ENCODE results near the gene METTL23. TPM values are rescaled to one million over a fixed set of nuclear protein-coding genes. Genes with fewer than 3 reads are reported as not detected.

Gene METTL23
- total and polyA plus RNA-seq, 2 donors (not counting 3 experiments of a cell fraction or from before 2014, with no cell fraction given) = 19.5 to 33.4 TPM

DNA sequence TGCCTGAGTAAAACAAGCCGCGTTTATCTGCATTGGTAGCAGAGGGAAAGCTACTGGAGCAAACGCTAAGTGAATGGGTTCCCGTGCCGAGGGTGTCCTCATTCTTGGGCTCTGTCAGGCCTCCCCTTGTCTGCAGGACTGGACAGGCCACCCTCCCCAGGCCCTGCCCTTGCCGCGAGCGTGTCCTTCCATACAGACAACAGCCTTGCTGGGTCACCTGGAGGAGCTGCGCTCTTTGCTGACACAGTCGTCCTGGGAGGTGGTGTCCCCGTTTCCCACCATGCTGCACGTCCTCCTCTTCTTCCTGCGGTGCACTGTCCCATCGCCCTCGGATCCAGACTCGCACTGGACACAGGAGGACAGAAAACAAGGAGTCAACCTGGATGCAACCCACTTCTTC, 8.1 kb upstream of the METTL23 start:
- Histone ChIP-seq H3K9me3 (replicated peaks; ENCODE audit: control insufficient read depth, insufficient read depth, low read length) (no peaks in the 10 kb centered on the region), H3K4me3 (replicated peaks in 1 of 3; ENCODE audit: insufficient read depth in 1 of 3, low read depth in 1 of 3, low read length in 3 of 3) (no peak overlapping the region), H3K9me1 (replicated peaks; ENCODE audit: control insufficient read depth, extremely low read depth, insufficient read depth, low read length) (no peaks in the 10 kb centered on the region), H3K4me2 (ENCODE audit: insufficient read depth, low read length) (no peak overlapping the region), H4K20me1 (replicated peaks; ENCODE audit: control insufficient read depth, extremely low read depth, insufficient read depth, low read length) (no peaks in the 10 kb centered on the region), H3K27me3 (ENCODE audit: control insufficient read depth in 2 of 2, insufficient read depth in 2 of 2, low read length in 2 of 2) (no peaks in the 10 kb centered on the region), H3K27ac (ENCODE audit: insufficient read depth, low read depth, low read length) (no peak overlapping the region), H3K36me3 (ENCODE audit: control insufficient read depth in 2 of 2, extremely low read depth in 1 of 2, insufficient read depth in 2 of 2, low read length in 2 of 2) (peaks cover 27 to 42% of the 10 kb centered on the region in 2 experiments), H3K4me1 (ENCODE audit: control insufficient read depth, extremely low read depth, insufficient read depth, low read length) (peaks cover 5% of the 10 kb centered on the region), H3K9ac (replicated peaks; ENCODE audit: extremely low read depth, insufficient read depth, low read length) (no peak overlapping the region), H3K79me2 (ENCODE audit: control insufficient read depth, insufficient read depth, low read length) (peaks cover 21% of the 10 kb centered on the region), H2AFZ (ENCODE audit: low read depth, low read length) (no peak overlapping the region)
- dilution Hi-C loops (cut with MboI; ENCODE audit: extremely low pct_ligation_motif_present, low sequenced_read_pairs) = no loop called here
- BruUV-seq (replicated peaks) = no TSS peak
- no peak for DNase-seq (ENCODE audit: low read depth, low spot score)
- intact Hi-C loops (cut with micrococcal nuclease) = loop anchor here (10.0 kb wide), 1 partner anchor 194 kb away; no protein-coding TSS in a partner anchor
- ChIA-PET POLR2A (no interaction called here), CTCF (interaction anchor here (1.1 to 4.7 kb wide), 2 partner anchors 11 to 37 kb away, joined by 3 to 30 read pairs; no protein-coding TSS in a partner anchor)
- TF ChIP-seq MYC (IDR thresholded peaks at IDR 0.05; ENCODE audit: low read depth, low read length) (no peak), JUN (IDR thresholded peaks at IDR 0.05; ENCODE audit: borderline replicate concordance, insufficient read depth, insufficient read length, low read depth) (no peak), POLR2AphosphoS5 (IDR thresholded peaks at IDR 0.05; ENCODE audit: insufficient read depth, low read depth, low read length) (no peak), POLR2A (IDR thresholded peaks at IDR 0.05; ENCODE audit: low read depth, low read length) (no peak), GATA2 (IDR thresholded peaks at IDR 0.05; ENCODE audit: insufficient read depth, insufficient read length, low read depth, low read length) (no peak), EZH2 (IDR thresholded peaks at IDR 0.05; ENCODE audit: borderline replicate concordance, low read depth, low read length, severe bottlenecking) (no peak), FOS (IDR thresholded peaks at IDR 0.05; ENCODE audit: borderline replicate concordance, insufficient read depth, low read length) (no peak)
- TF ChIP-seq, protein P1, sequence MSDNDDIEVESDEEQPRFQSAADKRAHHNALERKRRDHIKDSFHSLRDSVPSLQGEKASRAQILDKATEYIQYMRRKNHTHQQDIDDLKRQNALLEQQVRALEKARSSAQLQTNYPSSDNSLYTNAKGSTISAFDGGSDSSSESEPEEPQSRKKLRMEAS (IDR thresholded peaks at IDR 0.05; ENCODE audit: insufficient read depth, insufficient read length) = no peak
- TF ChIP-seq, protein P2, sequence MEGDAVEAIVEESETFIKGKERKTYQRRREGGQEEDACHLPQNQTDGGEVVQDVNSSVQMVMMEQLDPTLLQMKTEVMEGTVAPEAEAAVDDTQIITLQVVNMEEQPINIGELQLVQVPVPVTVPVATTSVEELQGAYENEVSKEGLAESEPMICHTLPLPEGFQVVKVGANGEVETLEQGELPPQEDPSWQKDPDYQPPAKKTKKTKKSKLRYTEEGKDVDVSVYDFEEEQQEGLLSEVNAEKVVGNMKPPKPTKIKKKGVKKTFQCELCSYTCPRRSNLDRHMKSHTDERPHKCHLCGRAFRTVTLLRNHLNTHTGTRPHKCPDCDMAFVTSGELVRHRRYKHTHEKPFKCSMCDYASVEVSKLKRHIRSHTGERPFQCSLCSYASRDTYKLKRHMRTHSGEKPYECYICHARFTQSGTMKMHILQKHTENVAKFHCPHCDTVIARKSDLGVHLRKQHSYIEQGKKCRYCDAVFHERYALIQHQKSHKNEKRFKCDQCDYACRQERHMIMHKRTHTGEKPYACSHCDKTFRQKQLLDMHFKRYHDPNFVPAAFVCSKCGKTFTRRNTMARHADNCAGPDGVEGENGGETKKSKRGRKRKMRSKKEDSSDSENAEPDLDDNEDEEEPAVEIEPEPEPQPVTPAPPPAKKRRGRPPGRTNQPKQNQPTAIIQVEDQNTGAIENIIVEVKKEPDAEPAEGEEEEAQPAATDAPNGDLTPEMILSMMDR (IDR thresholded peaks at IDR 0.05; ENCODE audit: extremely low read depth in 1 of 2, insufficient read depth in 1 of 2, low read depth in 1 of 2, low read length in 2 of 2) = no peak
- FAIRE-seq = no peak

All from endothelial cell of umbilical vein (primary cell).